Measurements from ENCODE around the gene TENM3. TPM values are rescaled to one million over a fixed set of nuclear protein-coding genes. Genes with fewer than 3 reads are reported as not detected.

The TENM3 gene
- total RNA-seq, 2 donors from 2014 or later, result not detected

DNA sequence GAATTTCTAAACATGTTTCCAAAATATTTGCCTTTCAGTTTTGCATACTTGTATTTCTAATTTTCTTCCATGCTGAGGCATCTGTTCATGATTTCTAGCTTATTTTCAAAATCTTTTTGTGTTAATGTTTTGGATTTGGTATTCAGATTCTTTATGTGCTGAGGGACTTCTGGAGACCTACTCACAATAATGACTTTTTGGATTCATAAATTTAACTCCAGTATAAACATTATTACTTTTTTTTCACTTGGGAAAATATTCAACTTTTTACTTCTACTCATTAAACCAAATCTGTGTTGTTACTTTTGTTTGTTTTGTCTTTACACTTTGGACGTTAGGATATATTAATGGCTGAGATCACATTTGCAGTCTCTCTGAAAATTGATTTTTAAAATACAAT is 183.7 kb downstream of the TENM3 start:
- Mint-ChIP-seq H3K4me3 (no peak overlapping the region), H3K4me1 (no peaks in the 10 kb centered on the region), H3K27ac (no peak overlapping the region), H3K27me3 (peaks cover 19% of the 10 kb centered on the region), H3K36me3 (ENCODE audit: low read depth) (no peaks in the 10 kb centered on the region)
- no peaks in the 10 kb centered on the region for H3K9me3 ChIP-seq (ENCODE audit: control insufficient read depth, low read length, poor library complexity, severe bottlenecking)
- DNase-seq (no peak), ATAC-seq (no peak)

DNA sequence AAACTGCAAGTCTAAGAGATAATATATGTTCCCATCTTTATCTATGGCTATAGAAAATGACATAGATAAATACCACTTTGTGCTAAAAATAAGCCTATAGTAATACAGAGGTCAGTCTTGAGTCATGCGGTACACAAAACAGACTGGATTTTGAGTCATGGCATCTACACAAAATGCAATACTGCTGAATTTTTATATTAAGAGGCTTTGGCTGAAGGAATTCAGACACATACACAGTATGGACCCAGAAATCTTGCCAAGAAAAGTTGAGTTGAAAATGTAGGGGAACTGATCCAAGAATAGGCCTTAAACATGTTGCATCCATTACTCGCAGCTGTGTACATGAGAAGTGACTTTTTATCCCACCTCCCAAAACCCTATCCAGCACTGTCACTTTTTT is 184.4 kb downstream of the TENM3 start:
- Mint-ChIP-seq H3K27ac (no peak overlapping the region), H3K36me3 (ENCODE audit: low read depth) (no peaks in the 10 kb centered on the region), H3K27me3 (peaks cover 19% of the 10 kb centered on the region), H3K4me3 (no peak overlapping the region), H3K4me1 (no peaks in the 10 kb centered on the region)
- ATAC-seq (no peak), DNase-seq (no peak)
- H3K9me3 ChIP-seq (ENCODE audit: control insufficient read depth, low read length, poor library complexity, severe bottlenecking), result no peaks in the 10 kb centered on the region

GRCh38 chr4:182429896-182430295 is 186.7 kb downstream of the TENM3 start:
- no peak for ATAC-seq
- no peak overlapping the region for H3K27ac Mint-ChIP-seq

GRCh38 chr4:182432819-182433218 is 189.6 kb downstream of the TENM3 start:
- Mint-ChIP-seq H3K27me3 (peaks cover 12% of the 10 kb centered on the region), H3K4me1 (no peaks in the 10 kb centered on the region), H3K4me3 (no peak overlapping the region), H3K36me3 (ENCODE audit: low read depth) (no peaks in the 10 kb centered on the region), H3K27ac (no peak overlapping the region)
- no peak for ATAC-seq
- H3K9me3 ChIP-seq (ENCODE audit: control insufficient read depth, low read length, poor library complexity, severe bottlenecking), result no peaks in the 10 kb centered on the region
- DNase-seq, result no peak

More at GRCh38 chr4:182429896-182430295, 186.7 kb downstream of the TENM3 start:
- no peaks in the 10 kb centered on the region for H3K9me3 ChIP-seq (ENCODE audit: control insufficient read depth, low read length, poor library complexity, severe bottlenecking)
- Mint-ChIP-seq H3K4me1 (no peaks in the 10 kb centered on the region), H3K4me3 (no peak overlapping the region), H3K27me3 (peaks cover 18% of the 10 kb centered on the region), H3K36me3 (ENCODE audit: low read depth) (no peaks in the 10 kb centered on the region)
- no peak for DNase-seq

GRCh38 chr4:182434720-182435119 is 191.5 kb downstream of the TENM3 start:
- H3K9me3 ChIP-seq (ENCODE audit: control insufficient read depth, low read length, poor library complexity, severe bottlenecking), result no peaks in the 10 kb centered on the region
- peaks cover 12% of the 10 kb centered on the region for H3K27me3 Mint-ChIP-seq
- DNase-seq (no peak), ATAC-seq (no peak)
- no peak overlapping the region for H3K27ac Mint-ChIP-seq
- H3K4me3 Mint-ChIP-seq, result no peak overlapping the region
- no peaks in the 10 kb centered on the region for H3K36me3 Mint-ChIP-seq (ENCODE audit: low read depth)
- no peaks in the 10 kb centered on the region for H3K4me1 Mint-ChIP-seq

GRCh38 chr4:182435401-182435800 is 192.2 kb downstream of the TENM3 start:
- no peak for DNase-seq
- no peak overlapping the region for H3K4me3 Mint-ChIP-seq
- ATAC-seq, result no peak
- H3K4me1 Mint-ChIP-seq, result no peaks in the 10 kb centered on the region
- no peaks in the 10 kb centered on the region for H3K36me3 Mint-ChIP-seq (ENCODE audit: low read depth)
- H3K9me3 ChIP-seq (ENCODE audit: control insufficient read depth, low read length, poor library complexity, severe bottlenecking), result no peaks in the 10 kb centered on the region
- peaks cover 8% of the 10 kb centered on the region for H3K27me3 Mint-ChIP-seq
- H3K27ac Mint-ChIP-seq, result no peak overlapping the region

DNA sequence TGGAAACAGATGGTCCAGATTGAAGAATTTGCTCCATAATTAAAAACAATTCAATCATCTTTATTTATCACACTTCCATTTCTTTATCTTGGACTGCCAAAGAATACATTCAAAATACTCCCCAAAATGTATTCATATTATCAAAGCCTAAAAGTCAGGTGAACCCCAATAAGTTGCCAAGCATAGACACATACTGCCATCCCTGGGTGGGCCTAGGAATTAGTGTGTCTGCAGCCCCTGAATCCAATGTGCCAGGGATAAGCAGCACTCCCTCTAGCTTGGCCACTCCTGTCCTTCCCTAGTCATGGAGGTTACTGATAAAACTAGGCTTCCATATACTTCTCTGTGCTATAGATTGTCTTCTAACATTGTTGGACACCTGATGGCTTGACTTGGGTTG is 199.9 kb downstream of the TENM3 start:
- no peak overlapping the region for H3K4me3 Mint-ChIP-seq
- no peak overlapping the region for H3K27ac Mint-ChIP-seq
- DNase-seq (no peak), ATAC-seq (no peak)
- H3K4me1 Mint-ChIP-seq, result peaks cover 3% of the 10 kb centered on the region
- H3K36me3 Mint-ChIP-seq (ENCODE audit: low read depth), result peaks cover 8% of the 10 kb centered on the region
- peaks cover 34% of the 10 kb centered on the region for H3K27me3 Mint-ChIP-seq
- H3K9me3 ChIP-seq (ENCODE audit: control insufficient read depth, low read length, poor library complexity, severe bottlenecking), result no peaks in the 10 kb centered on the region

- no peaks in the 10 kb centered on the region for H3K9me3 ChIP-seq (ENCODE audit: control insufficient read depth, low read length, poor library complexity, severe bottlenecking)
- no peak for DNase-seq
- Mint-ChIP-seq H3K27me3 (peaks cover 72% of the 10 kb centered on the region), H3K4me3 (peak overlapping the region; percentile 78), H3K27ac (no peak overlapping the region), H3K4me1 (peaks cover 6% of the 10 kb centered on the region), H3K36me3 (ENCODE audit: low read depth) (peaks cover 10% of the 10 kb centered on the region)
- ATAC-seq, result no peak
Measured at GRCh38 chr4:182447767-182448280, 204.6 kb downstream of the TENM3 start.

DNA sequence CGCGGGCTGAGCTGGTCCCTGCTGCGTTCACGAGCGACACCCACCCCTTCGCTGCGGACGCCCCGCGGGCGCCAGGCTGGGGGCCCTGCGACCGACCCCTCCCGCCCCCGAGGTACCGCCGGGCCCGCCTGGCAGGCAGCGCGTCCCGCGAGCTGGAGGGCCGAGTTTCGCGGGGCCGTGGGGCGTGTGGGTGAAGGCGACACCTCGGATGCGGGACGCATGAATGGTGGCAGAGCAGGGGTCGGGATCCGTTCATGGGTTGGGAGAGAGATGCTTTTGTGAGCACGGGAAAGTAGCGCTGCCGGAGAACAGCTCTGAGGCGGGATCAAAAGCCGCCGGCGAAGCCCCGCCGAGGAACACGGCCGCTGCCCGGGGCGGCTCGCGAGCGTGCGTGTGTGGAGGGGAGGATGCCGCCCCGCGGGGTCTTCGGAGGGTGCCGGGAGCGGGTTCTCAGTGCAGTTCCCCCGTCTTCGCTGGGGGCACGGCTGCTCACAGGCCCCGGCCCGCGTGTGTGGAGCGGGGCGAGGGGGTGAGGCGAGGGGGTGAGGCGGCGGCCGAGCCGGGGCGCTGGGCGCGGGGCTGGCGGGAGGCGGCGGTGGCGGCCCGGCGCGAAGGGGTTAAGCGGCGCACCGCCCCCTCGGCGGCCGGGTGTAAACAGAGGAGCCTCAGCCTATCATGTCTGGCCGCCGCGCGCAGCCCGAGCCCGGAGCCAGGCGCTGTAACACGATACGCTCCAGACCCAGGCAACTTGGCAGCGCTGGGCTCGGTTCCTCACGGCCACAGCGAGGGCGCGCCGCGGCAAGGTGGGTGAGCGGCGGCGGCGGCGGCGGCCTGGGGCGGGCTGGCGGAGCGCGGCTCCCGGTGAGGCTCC is 205.3 kb downstream of the TENM3 start:
- H3K4me1 Mint-ChIP-seq, result peaks cover 6% of the 10 kb centered on the region
- H3K36me3 Mint-ChIP-seq (ENCODE audit: low read depth), result peaks cover 10% of the 10 kb centered on the region
- H3K27ac Mint-ChIP-seq, result no peak overlapping the region
- DNase-seq (peak in 2 of 3 donors; percentile 5 to 9), ATAC-seq (peak; percentile 82)
- H3K9me3 ChIP-seq (ENCODE audit: control insufficient read depth, low read length, poor library complexity, severe bottlenecking), result no peaks in the 10 kb centered on the region
- peaks cover 77% of the 10 kb centered on the region for H3K27me3 Mint-ChIP-seq
- H3K4me3 Mint-ChIP-seq, result peak overlapping the region; percentile 78

DNA sequence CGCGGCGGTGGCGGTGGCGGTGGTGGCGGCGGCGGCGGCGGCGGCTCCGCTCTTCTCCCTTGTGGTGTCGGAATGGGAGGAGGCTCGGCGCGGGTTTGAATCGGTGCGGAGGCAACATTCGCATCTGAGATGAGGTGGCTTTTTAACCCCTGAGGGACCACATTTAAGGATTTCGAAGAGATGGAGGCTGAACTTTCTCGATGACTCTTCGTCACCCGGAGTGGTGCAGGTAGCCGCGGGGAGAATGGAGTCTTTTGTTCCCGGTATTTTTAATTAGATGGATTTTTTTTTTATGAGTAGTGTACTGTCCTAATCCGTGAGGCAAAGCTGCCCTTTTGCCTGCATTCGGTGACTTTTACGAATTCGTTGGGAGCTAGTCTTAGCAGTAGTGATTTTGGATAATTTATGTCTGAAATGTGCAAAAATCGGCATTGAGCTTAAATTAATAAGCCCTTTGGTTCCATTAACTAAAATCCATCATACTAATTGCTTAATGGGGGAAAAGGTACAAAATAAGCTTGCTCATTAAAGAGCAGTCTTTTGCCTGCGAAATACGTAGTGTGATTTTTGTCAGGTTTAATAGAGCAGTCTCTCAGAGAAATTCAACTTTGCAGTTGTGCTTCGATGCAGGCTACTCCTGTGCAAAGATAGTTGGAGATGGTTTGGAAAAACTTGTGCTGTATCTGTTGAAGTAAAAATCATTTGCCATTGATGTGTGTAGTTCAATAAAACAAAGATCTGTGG is 206.2 kb downstream of the TENM3 start:
- Mint-ChIP-seq H3K27me3 (peaks cover 77% of the 10 kb centered on the region), H3K4me3 (peak overlapping the region; percentile 72), H3K4me1 (peaks cover 6% of the 10 kb centered on the region), H3K27ac (no peak overlapping the region), H3K36me3 (ENCODE audit: low read depth) (peaks cover 10% of the 10 kb centered on the region)
- H3K9me3 ChIP-seq (ENCODE audit: control insufficient read depth, low read length, poor library complexity, severe bottlenecking), result no peaks in the 10 kb centered on the region
- DNase-seq (no peak), ATAC-seq (no peak)

GRCh38 chr4:182449930-182450439 is 206.8 kb downstream of the TENM3 start:
- H3K27me3 Mint-ChIP-seq, result peaks cover 75% of the 10 kb centered on the region
- peaks cover 10% of the 10 kb centered on the region for H3K36me3 Mint-ChIP-seq (ENCODE audit: low read depth)
- ATAC-seq, result no peak
- no peak overlapping the region for H3K27ac Mint-ChIP-seq
- H3K4me1 Mint-ChIP-seq, result peaks cover 6% of the 10 kb centered on the region
- DNase-seq, result no peak
- no peaks in the 10 kb centered on the region for H3K9me3 ChIP-seq (ENCODE audit: control insufficient read depth, low read length, poor library complexity, severe bottlenecking)
- peak overlapping the region; percentile 72 for H3K4me3 Mint-ChIP-seq

DNA sequence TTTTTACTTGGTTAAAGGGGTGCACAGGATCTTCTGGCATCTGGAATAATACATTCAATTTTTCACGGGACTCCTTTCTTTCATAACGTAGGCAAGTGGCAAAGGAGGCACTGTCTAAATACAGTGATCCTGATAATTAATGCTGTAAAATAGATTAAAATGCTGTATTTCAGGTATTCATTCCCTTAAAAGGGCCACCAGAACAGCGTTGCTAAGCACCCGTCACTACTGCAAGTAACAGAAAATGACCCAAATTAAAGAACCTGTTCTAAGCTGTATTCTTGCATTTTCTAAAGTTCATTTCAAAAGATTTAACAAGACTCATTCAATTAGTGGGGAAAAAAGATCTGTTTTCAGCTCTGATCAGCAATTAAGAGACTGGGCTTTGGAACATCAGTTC is 208.2 kb downstream of the TENM3 start:
- Mint-ChIP-seq H3K27me3 (peaks cover 75% of the 10 kb centered on the region), H3K36me3 (ENCODE audit: low read depth) (peaks cover 10% of the 10 kb centered on the region)

DNA sequence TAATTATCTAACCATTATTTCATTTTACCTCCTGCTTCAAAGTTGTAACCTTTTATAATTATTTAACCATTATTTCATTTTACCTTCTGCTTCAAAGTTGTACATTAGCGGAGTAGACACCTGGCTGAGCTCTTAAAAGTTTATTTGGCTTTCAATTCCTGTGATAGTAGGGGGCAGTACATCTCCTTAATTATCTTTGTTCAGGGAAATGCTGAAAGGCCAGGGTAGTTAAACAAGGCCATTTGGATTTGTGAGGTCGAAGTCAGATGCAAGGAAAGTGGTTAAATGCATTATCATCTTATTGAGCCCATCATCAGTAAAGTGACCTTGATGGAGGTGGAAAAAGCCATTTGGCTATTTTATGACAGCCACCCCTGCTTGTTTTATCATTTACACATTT is 210.6 kb downstream of the TENM3 start:
- ATAC-seq (no peak), DNase-seq (no peak)
- no peaks in the 10 kb centered on the region for H3K9me3 ChIP-seq (ENCODE audit: control insufficient read depth, low read length, poor library complexity, severe bottlenecking)
- Mint-ChIP-seq H3K4me1 (no peaks in the 10 kb centered on the region), H3K27ac (no peak overlapping the region), H3K36me3 (ENCODE audit: low read depth) (no peaks in the 10 kb centered on the region), H3K4me3 (no peak overlapping the region), H3K27me3 (peaks cover 70% of the 10 kb centered on the region)

More for the DNA sequence above, 208.2 kb downstream of the TENM3 start:
- ATAC-seq, result no peak
- Mint-ChIP-seq H3K4me3 (no peak overlapping the region), H3K27ac (no peak overlapping the region), H3K4me1 (peaks cover 6% of the 10 kb centered on the region)
- no peak for DNase-seq
- H3K9me3 ChIP-seq (ENCODE audit: control insufficient read depth, low read length, poor library complexity, severe bottlenecking), result no peaks in the 10 kb centered on the region

Measured in T-helper 17 cell (primary cell).